ENCODE measurements around the gene SLC12A6. TPM values are rescaled to one million over a fixed set of nuclear protein-coding genes. Genes with fewer than 3 reads are reported as not detected.
"Not testable (repeated sequence)": the region's sequence is repeated elsewhere in the genome, so short reads cannot be mapped to it uniquely, and the experiment has no call there.

SLC12A6 gene
- polyA plus RNA-seq, 1 donor from 2014 or later: 7.3 TPM

DNA sequence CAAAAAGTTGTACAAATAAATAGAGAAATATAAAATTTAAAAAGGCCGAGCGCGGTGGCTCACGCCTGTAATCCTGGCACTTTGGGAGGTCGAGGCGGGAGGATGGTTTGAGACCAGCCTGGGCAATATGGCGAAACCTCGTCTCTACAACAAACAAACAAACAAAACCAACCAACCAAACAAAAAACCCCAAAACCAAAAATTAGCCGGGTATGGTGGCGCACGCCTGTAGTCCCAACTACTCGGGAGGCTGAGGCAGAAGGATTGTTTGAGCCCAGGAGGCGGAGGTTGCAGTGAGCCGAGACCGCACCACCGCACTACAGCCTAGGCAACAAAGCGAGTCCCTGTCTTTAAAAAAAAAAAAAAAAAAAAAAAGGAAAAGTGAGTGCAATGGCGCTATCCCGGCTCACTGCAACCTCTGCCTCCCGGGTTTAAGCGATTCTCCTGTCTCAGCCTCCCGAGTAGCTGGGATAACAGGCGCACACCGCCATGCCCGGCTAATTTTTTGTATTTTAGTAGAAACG is 4.7 kb upstream of the SLC12A6 start:
- H3K9me2 ChIP-seq (ENCODE audit: insufficient read depth, low read length); H3K36me3 ChIP-seq (ENCODE audit: insufficient read depth, low read length); H4K20me1 ChIP-seq (ENCODE audit: insufficient read depth); H3K9me3 ChIP-seq (ENCODE audit: low read length); H3K27me3 ChIP-seq (ENCODE audit: insufficient read depth, low read depth, low read length); H3F3A ChIP-seq (ENCODE audit: insufficient read depth, low read length, poor library complexity, severe bottlenecking): not testable (repeated sequence)
- Histone ChIP-seq H3K4me3 (ENCODE audit: low read length) (peak overlapping the region; percentile 77), H3K4me2 (ENCODE audit: low read length) (peak overlapping the region; percentile 24), H2AFZ (ENCODE audit: low read depth, low read length) (peak overlapping the region; percentile 99), H3K9ac (ENCODE audit: low read length) (peak overlapping the region; percentile 79), H3K27ac (ENCODE audit: low read length) (peak overlapping the region; percentile 89), H3K79me2 (replicated peaks; ENCODE audit: insufficient read depth, low read length) (peaks cover 12% of the 10 kb centered on the region)

DNA sequence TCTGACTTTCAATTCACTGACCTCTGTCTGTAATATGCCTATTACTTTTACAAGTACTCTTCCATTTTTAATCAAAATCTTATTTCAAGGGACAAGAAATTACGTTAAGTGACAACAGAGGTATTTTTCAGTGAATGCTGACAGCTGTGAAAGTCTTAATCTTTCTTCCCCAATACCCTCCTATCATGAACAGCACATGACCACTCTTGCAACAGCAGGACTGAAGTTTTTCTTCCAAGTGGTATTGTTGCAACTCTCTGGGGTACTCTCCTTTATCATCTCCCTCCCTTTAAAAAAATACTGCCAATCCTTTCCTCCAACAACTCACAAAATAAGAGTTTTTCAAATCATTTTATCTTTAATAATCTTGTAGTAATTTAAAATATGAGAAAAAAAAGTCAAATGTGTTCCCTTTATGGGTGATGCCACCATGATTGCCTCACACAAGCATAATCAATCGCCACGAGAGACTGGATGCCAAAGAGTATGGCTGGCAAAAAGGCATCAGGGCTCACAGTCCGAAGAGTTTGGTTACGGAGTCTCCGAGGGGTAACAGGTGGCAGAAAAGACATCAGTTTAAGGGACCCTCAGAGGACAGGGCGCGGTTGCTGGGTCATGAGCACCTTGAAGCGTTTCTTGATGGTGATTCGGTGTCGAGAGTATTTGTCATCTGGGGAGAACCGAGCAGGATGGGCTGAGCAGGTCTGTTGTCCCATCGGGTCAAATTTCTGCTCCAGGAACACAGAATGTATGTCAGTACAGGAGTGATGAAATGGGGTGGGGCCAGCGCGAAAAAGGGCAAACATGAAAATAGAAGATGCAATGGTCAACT is 4.0 kb upstream of the SLC12A6 start:
- TF ChIP-seq, protein P1, sequence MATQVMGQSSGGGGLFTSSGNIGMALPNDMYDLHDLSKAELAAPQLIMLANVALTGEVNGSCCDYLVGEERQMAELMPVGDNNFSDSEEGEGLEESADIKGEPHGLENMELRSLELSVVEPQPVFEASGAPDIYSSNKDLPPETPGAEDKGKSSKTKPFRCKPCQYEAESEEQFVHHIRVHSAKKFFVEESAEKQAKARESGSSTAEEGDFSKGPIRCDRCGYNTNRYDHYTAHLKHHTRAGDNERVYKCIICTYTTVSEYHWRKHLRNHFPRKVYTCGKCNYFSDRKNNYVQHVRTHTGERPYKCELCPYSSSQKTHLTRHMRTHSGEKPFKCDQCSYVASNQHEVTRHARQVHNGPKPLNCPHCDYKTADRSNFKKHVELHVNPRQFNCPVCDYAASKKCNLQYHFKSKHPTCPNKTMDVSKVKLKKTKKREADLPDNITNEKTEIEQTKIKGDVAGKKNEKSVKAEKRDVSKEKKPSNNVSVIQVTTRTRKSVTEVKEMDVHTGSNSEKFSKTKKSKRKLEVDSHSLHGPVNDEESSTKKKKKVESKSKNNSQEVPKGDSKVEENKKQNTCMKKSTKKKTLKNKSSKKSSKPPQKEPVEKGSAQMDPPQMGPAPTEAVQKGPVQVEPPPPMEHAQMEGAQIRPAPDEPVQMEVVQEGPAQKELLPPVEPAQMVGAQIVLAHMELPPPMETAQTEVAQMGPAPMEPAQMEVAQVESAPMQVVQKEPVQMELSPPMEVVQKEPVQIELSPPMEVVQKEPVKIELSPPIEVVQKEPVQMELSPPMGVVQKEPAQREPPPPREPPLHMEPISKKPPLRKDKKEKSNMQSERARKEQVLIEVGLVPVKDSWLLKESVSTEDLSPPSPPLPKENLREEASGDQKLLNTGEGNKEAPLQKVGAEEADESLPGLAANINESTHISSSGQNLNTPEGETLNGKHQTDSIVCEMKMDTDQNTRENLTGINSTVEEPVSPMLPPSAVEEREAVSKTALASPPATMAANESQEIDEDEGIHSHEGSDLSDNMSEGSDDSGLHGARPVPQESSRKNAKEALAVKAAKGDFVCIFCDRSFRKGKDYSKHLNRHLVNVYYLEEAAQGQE (IDR thresholded peaks at IDR 0.05; ENCODE audit: borderline replicate concordance): no peak
- TF ChIP-seq SMC3 (conservative IDR thresholded peaks at IDR 0.05; ENCODE audit: poor library complexity) (no peak), EZH2 (IDR thresholded peaks at IDR 0.05; ENCODE audit: borderline replicate concordance, insufficient read depth, low read length, poor library complexity, severe bottlenecking) (no peak), EP300 (conservative IDR thresholded peaks at IDR 0.05; ENCODE audit: poor library complexity, severe bottlenecking) (no peak), RAD21 (conservative IDR thresholded peaks at IDR 0.05) (no peak), POLR2AphosphoS5 (IDR thresholded peaks at IDR 0.05) (no peak), TAF1 (IDR thresholded peaks at IDR 0.05; ENCODE audit: low read depth) (no peak), MXI1 (conservative IDR thresholded peaks at IDR 0.05; ENCODE audit: poor library complexity, severe bottlenecking) (no peak)
- TF ChIP-seq, protein P2, sequence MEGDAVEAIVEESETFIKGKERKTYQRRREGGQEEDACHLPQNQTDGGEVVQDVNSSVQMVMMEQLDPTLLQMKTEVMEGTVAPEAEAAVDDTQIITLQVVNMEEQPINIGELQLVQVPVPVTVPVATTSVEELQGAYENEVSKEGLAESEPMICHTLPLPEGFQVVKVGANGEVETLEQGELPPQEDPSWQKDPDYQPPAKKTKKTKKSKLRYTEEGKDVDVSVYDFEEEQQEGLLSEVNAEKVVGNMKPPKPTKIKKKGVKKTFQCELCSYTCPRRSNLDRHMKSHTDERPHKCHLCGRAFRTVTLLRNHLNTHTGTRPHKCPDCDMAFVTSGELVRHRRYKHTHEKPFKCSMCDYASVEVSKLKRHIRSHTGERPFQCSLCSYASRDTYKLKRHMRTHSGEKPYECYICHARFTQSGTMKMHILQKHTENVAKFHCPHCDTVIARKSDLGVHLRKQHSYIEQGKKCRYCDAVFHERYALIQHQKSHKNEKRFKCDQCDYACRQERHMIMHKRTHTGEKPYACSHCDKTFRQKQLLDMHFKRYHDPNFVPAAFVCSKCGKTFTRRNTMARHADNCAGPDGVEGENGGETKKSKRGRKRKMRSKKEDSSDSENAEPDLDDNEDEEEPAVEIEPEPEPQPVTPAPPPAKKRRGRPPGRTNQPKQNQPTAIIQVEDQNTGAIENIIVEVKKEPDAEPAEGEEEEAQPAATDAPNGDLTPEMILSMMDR (IDR thresholded peaks at IDR 0.05; ENCODE audit: poor library complexity, severe bottlenecking): no peak
- no peak overlapping the region for H3K27ac ChIP-seq (ENCODE audit: low read length)
- H3K9ac ChIP-seq (ENCODE audit: low read length): no peak overlapping the region
- peak overlapping the region; percentile 24 for H3K4me2 ChIP-seq (ENCODE audit: low read length)
- H3K9me3 ChIP-seq (ENCODE audit: low read length): no peaks in the 10 kb centered on the region
- no peaks in the 10 kb centered on the region for H3F3A ChIP-seq (ENCODE audit: insufficient read depth, low read length, poor library complexity, severe bottlenecking)
- no peaks in the 10 kb centered on the region for H3K9me2 ChIP-seq (ENCODE audit: insufficient read depth, low read length)
- H4K20me1 ChIP-seq (ENCODE audit: insufficient read depth): no peaks in the 10 kb centered on the region
- H3K4me3 ChIP-seq (ENCODE audit: low read length): peak overlapping the region; percentile 77
- H3K79me2 ChIP-seq (replicated peaks; ENCODE audit: insufficient read depth, low read length): peaks cover 16% of the 10 kb centered on the region
- no peaks in the 10 kb centered on the region for H3K27me3 ChIP-seq (ENCODE audit: insufficient read depth, low read depth, low read length)
- no peak overlapping the region for H2AFZ ChIP-seq (ENCODE audit: low read depth, low read length)
- H3K36me3 ChIP-seq (ENCODE audit: insufficient read depth, low read length): no peaks in the 10 kb centered on the region

All from neural cell (in vitro differentiated cells).